ENCODE data around the gene SLC35D2.
"Not testable (repeated sequence)": the region's sequence is repeated elsewhere in the genome, so short reads cannot be mapped to it uniquely, and the experiment has no call there.

The SLC35D2 gene

GRCh38 chr9:96360976-96361375 lies 22.5 kb downstream of the SLC35D2 start:
- no peaks in the 10 kb centered on the region for H3K9me3 ChIP-seq (ENCODE audit: control insufficient read depth in 5 of 5, low read length in 5 of 5)
- H3K27ac ChIP-seq (ENCODE audit: low read depth, low read length), result no peak overlapping the region
- no peak overlapping the region for H3K9ac ChIP-seq (ENCODE audit: low read length in 5 of 5)
- H3K36me3 ChIP-seq (ENCODE audit: control insufficient read depth in 5 of 5, insufficient read depth in 5 of 5, low read length in 5 of 5), result peaks cover 12 to 42% (median 33%) of the 10 kb centered on the region in 5 donors
- H3K27me3 ChIP-seq (ENCODE audit: control insufficient read depth in 5 of 5, insufficient read depth in 4 of 5, low read length in 5 of 5), result no peaks in the 10 kb centered on the region
- H3K4me1 ChIP-seq (ENCODE audit: control insufficient read depth in 5 of 5, insufficient read depth in 5 of 5, low read length in 5 of 5), result no peaks in the 10 kb centered on the region
- H3K4me3 ChIP-seq (ENCODE audit: low read depth in 1 of 5, low read length in 5 of 5), result no peak overlapping the region

- H3K9me3 ChIP-seq (ENCODE audit: control insufficient read depth in 5 of 5, low read length in 5 of 5); H3K27ac ChIP-seq (ENCODE audit: low read depth, low read length); H3K4me3 ChIP-seq (ENCODE audit: low read depth in 1 of 5, low read length in 5 of 5); H3K27me3 ChIP-seq (ENCODE audit: control insufficient read depth in 5 of 5, insufficient read depth in 4 of 5, low read length in 5 of 5); H3K9ac ChIP-seq (ENCODE audit: low read length in 5 of 5); H3K4me1 ChIP-seq (ENCODE audit: control insufficient read depth in 5 of 5, insufficient read depth in 5 of 5, low read length in 5 of 5): not testable (repeated sequence)
- H3K36me3 ChIP-seq (ENCODE audit: control insufficient read depth in 5 of 5, insufficient read depth in 5 of 5, low read length in 5 of 5), result peaks cover 12 to 43% (median 35%) of the 10 kb centered on the region in 5 donors
Observed at GRCh38 chr9:96360523-96360922, 23.0 kb downstream of the SLC35D2 start.

GRCh38 chr9:96350866-96351265 lies 32.6 kb downstream of the SLC35D2 start:
- Histone ChIP-seq H3K4me1 (ENCODE audit: control insufficient read depth in 5 of 5, insufficient read depth in 5 of 5, low read length in 5 of 5) (no peaks in the 10 kb centered on the region), H3K27ac (ENCODE audit: low read depth, low read length) (no peak overlapping the region), H3K9ac (ENCODE audit: low read length in 5 of 5) (no peak overlapping the region), H3K27me3 (ENCODE audit: control insufficient read depth in 5 of 5, insufficient read depth in 4 of 5, low read length in 5 of 5) (no peaks in the 10 kb centered on the region), H3K4me3 (ENCODE audit: low read depth in 1 of 5, low read length in 5 of 5) (no peak overlapping the region), H3K9me3 (ENCODE audit: control insufficient read depth in 5 of 5, low read length in 5 of 5) (peaks cover 4 to 7% (median 6%) of the 10 kb centered on the region in 5 donors), H3K36me3 (ENCODE audit: control insufficient read depth in 5 of 5, insufficient read depth in 5 of 5, low read length in 5 of 5) (peaks cover 6 to 25% (median 15%) of the 10 kb centered on the region in 5 donors)

GRCh38 chr9:96348261-96348660 lies 35.2 kb downstream of the SLC35D2 start:
- Histone ChIP-seq H3K9me3 (ENCODE audit: control insufficient read depth in 5 of 5, low read length in 5 of 5) (peaks cover 4 to 7% (median 6%) of the 10 kb centered on the region in 5 donors), H3K9ac (ENCODE audit: low read length in 5 of 5) (no peak overlapping the region), H3K27ac (ENCODE audit: low read depth, low read length) (no peak overlapping the region), H3K36me3 (ENCODE audit: control insufficient read depth in 5 of 5, insufficient read depth in 5 of 5, low read length in 5 of 5) (peaks cover 6 to 19% (median 14%) of the 10 kb centered on the region in 5 donors), H3K4me1 (ENCODE audit: control insufficient read depth in 5 of 5, insufficient read depth in 5 of 5, low read length in 5 of 5) (peaks cover 0 to 6% (median 4%) of the 10 kb centered on the region in 5 donors), H3K4me3 (ENCODE audit: low read depth in 1 of 5, low read length in 5 of 5) (no peak overlapping the region), H3K27me3 (ENCODE audit: control insufficient read depth in 5 of 5, insufficient read depth in 4 of 5, low read length in 5 of 5) (no peaks in the 10 kb centered on the region)

GRCh38 chr9:96345551-96345950 lies 38.0 kb downstream of the SLC35D2 start:
- Histone ChIP-seq H3K9me3 (ENCODE audit: control insufficient read depth in 5 of 5, low read length in 5 of 5) (peaks cover 4 to 7% (median 6%) of the 10 kb centered on the region in 5 donors), H3K4me1 (ENCODE audit: control insufficient read depth in 5 of 5, insufficient read depth in 5 of 5, low read length in 5 of 5) (peaks cover 0 to 6% (median 4%) of the 10 kb centered on the region in 5 donors), H3K27me3 (ENCODE audit: control insufficient read depth in 5 of 5, insufficient read depth in 4 of 5, low read length in 5 of 5) (no peaks in the 10 kb centered on the region), H3K36me3 (ENCODE audit: control insufficient read depth in 5 of 5, insufficient read depth in 5 of 5, low read length in 5 of 5) (peaks cover 0 to 22% (median 20%) of the 10 kb centered on the region in 5 donors), H3K4me3 (ENCODE audit: low read depth in 1 of 5, low read length in 5 of 5) (no peak overlapping the region), H3K9ac (ENCODE audit: low read length in 5 of 5) (no peak overlapping the region), H3K27ac (ENCODE audit: low read depth, low read length) (no peak overlapping the region)

GRCh38 chr9:96344458-96345180 lies 38.9 kb downstream of the SLC35D2 start:
- H3K9me3 ChIP-seq (ENCODE audit: control insufficient read depth in 5 of 5, low read length in 5 of 5), result peaks cover 4 to 7% (median 6%) of the 10 kb centered on the region in 5 donors
- no peak overlapping the region for H3K4me3 ChIP-seq (ENCODE audit: low read depth in 1 of 5, low read length in 5 of 5)
- no peak overlapping the region for H3K27ac ChIP-seq (ENCODE audit: low read depth, low read length)
- H3K36me3 ChIP-seq (ENCODE audit: control insufficient read depth in 5 of 5, insufficient read depth in 5 of 5, low read length in 5 of 5), result peaks cover 0 to 22% (median 18%) of the 10 kb centered on the region in 5 donors
- peaks cover 0 to 6% (median 4%) of the 10 kb centered on the region in 5 donors for H3K4me1 ChIP-seq (ENCODE audit: control insufficient read depth in 5 of 5, insufficient read depth in 5 of 5, low read length in 5 of 5)
- no peaks in the 10 kb centered on the region for H3K27me3 ChIP-seq (ENCODE audit: control insufficient read depth in 5 of 5, insufficient read depth in 4 of 5, low read length in 5 of 5)
- H3K9ac ChIP-seq (ENCODE audit: low read length in 5 of 5), result no peak overlapping the region

- no peak overlapping the region for H3K9ac ChIP-seq (ENCODE audit: low read length in 5 of 5)
- no peaks in the 10 kb centered on the region for H3K27me3 ChIP-seq (ENCODE audit: control insufficient read depth in 5 of 5, insufficient read depth in 4 of 5, low read length in 5 of 5)
- H3K27ac ChIP-seq (ENCODE audit: low read depth, low read length), result no peak overlapping the region
- H3K4me1 ChIP-seq (ENCODE audit: control insufficient read depth in 5 of 5, insufficient read depth in 5 of 5, low read length in 5 of 5), result peaks cover 0 to 6% (median 4%) of the 10 kb centered on the region in 5 donors
- H3K9me3 ChIP-seq (ENCODE audit: control insufficient read depth in 5 of 5, low read length in 5 of 5), result peaks cover 4 to 7% (median 6%) of the 10 kb centered on the region in 5 donors
- H3K4me3 ChIP-seq (ENCODE audit: low read depth in 1 of 5, low read length in 5 of 5), result no peak overlapping the region
- H3K36me3 ChIP-seq (ENCODE audit: control insufficient read depth in 5 of 5, insufficient read depth in 5 of 5, low read length in 5 of 5), result peaks cover 0 to 22% (median 15%) of the 10 kb centered on the region in 5 donors
Observed at GRCh38 chr9:96343515-96344360, 39.8 kb downstream of the SLC35D2 start.

- no peaks in the 10 kb centered on the region for H3K9me3 ChIP-seq (ENCODE audit: control insufficient read depth in 5 of 5, low read length in 5 of 5)
- no peaks in the 10 kb centered on the region for H3K27me3 ChIP-seq (ENCODE audit: control insufficient read depth in 5 of 5, insufficient read depth in 4 of 5, low read length in 5 of 5)
- no peak overlapping the region for H3K9ac ChIP-seq (ENCODE audit: low read length in 5 of 5)
- H3K4me1 ChIP-seq (ENCODE audit: control insufficient read depth in 5 of 5, insufficient read depth in 5 of 5, low read length in 5 of 5), result peaks cover 0 to 6% (median 4%) of the 10 kb centered on the region in 5 donors
- no peak overlapping the region for H3K27ac ChIP-seq (ENCODE audit: low read depth, low read length)
- H3K4me3 ChIP-seq (ENCODE audit: low read depth in 1 of 5, low read length in 5 of 5), result no peak overlapping the region
- peaks cover 0 to 14% (median 7%) of the 10 kb centered on the region in 5 donors for H3K36me3 ChIP-seq (ENCODE audit: control insufficient read depth in 5 of 5, insufficient read depth in 5 of 5, low read length in 5 of 5)
Observed at GRCh38 chr9:96342571-96343245, 40.8 kb downstream of the SLC35D2 start.

GRCh38 chr9:96340707-96341106 lies 42.8 kb downstream of the SLC35D2 start:
- no peak overlapping the region for H3K4me3 ChIP-seq (ENCODE audit: low read depth in 1 of 5, low read length in 5 of 5)
- no peak overlapping the region for H3K27ac ChIP-seq (ENCODE audit: low read depth, low read length)
- H3K27me3 ChIP-seq (ENCODE audit: control insufficient read depth in 5 of 5, insufficient read depth in 4 of 5, low read length in 5 of 5), result no peaks in the 10 kb centered on the region

More at GRCh38 chr9:96340707-96341106, 42.8 kb downstream of the SLC35D2 start:
- Histone ChIP-seq H3K9me3 (ENCODE audit: control insufficient read depth in 5 of 5, low read length in 5 of 5) (no peaks in the 10 kb centered on the region), H3K9ac (ENCODE audit: low read length in 5 of 5) (no peak overlapping the region), H3K36me3 (ENCODE audit: control insufficient read depth in 5 of 5, insufficient read depth in 5 of 5, low read length in 5 of 5) (peaks cover 0 to 13% (median 7%) of the 10 kb centered on the region in 5 donors), H3K4me1 (ENCODE audit: control insufficient read depth in 5 of 5, insufficient read depth in 5 of 5, low read length in 5 of 5) (peaks cover 0 to 6% (median 4%) of the 10 kb centered on the region in 5 donors)

Measured in subcutaneous abdominal adipose tissue (tissue), 5 donors.